Jurkat, Clone E6-1 (cell line): ENCODE data around the gene RNF44.

ENCODE experiments used
- DNase-seq: peaks from one replicate; pipeline ENCODE4 v3.0.0-alpha.2; 2011; ENCODE audit warnings: low read depth, low spot score
- H3K4me3 ChIP-seq: 2 replicates; pipeline ENCODE4 v1.5.1; 2011; ENCODE audit warnings: mild to moderate bottlenecking, low read length, control low read depth, moderate library complexity

The RNF44 gene

GRCh38 chr5:176527246-176528222 is 9.7 kb downstream of the RNF44 start:
- DNase-seq = no peak
- no peak overlapping the region for H3K4me3 ChIP-seq

GRCh38 chr5:176526462-176526861 is 10.7 kb downstream of the RNF44 start:
- no peak overlapping the region for H3K4me3 ChIP-seq
- no peak for DNase-seq

GRCh38 chr5:176525677-176526076 is 11.5 kb downstream of the RNF44 start:
- H3K4me3 ChIP-seq = no peak overlapping the region
- DNase-seq = no peak

- no peak for DNase-seq
- H3K4me3 ChIP-seq = no peak overlapping the region
Measured at GRCh38 chr5:176524987-176525386, 12.2 kb downstream of the RNF44 start.

- no peak overlapping the region for H3K4me3 ChIP-seq
- DNase-seq = no peak
Measured at GRCh38 chr5:176524138-176524537, 13.1 kb downstream of the RNF44 start.

- no peak for DNase-seq
- H3K4me3 ChIP-seq = no peak overlapping the region
Measured at GRCh38 chr5:176521699-176522263, 15.4 kb downstream of the RNF44 start.

GRCh38 chr5:176521286-176521685 is 15.9 kb downstream of the RNF44 start:
- no peak for DNase-seq
- H3K4me3 ChIP-seq = no peak overlapping the region

GRCh38 chr5:176519810-176520720 is 17.1 kb downstream of the RNF44 start:
- no peak for DNase-seq
- H3K4me3 ChIP-seq = no peak overlapping the region

- no peak overlapping the region for H3K4me3 ChIP-seq
- DNase-seq = no peak
Measured at GRCh38 chr5:176517053-176517661, 20.0 kb downstream of the RNF44 start.

- no peak overlapping the region for H3K4me3 ChIP-seq
Measured at GRCh38 chr5:176515396-176515795, 21.8 kb downstream of the RNF44 start.

GRCh38 chr5:176514244-176514950 is 22.8 kb downstream of the RNF44 start:
- H3K4me3 ChIP-seq = no peak overlapping the region
- DNase-seq = no peak

More at GRCh38 chr5:176515396-176515795, 21.8 kb downstream of the RNF44 start:
- DNase-seq = no peak

- no peak for DNase-seq
- no peak overlapping the region for H3K4me3 ChIP-seq
Measured at GRCh38 chr5:176513788-176514187, 23.4 kb downstream of the RNF44 start.

- DNase-seq = no peak
- no peak overlapping the region for H3K4me3 ChIP-seq
Measured at GRCh38 chr5:176508603-176509002, 28.6 kb downstream of the RNF44 start.

GRCh38 chr5:176507911-176508310 is 29.3 kb downstream of the RNF44 start:
- DNase-seq = no peak
- no peak overlapping the region for H3K4me3 ChIP-seq

GRCh38 chr5:176503496-176503895 is 33.7 kb downstream of the RNF44 start:
- DNase-seq = no peak
- no peak overlapping the region for H3K4me3 ChIP-seq

GRCh38 chr5:176501333-176501732 is 35.9 kb downstream of the RNF44 start:
- no peak overlapping the region for H3K4me3 ChIP-seq
- no peak for DNase-seq

- no peak overlapping the region for H3K4me3 ChIP-seq
- DNase-seq = no peak
Measured at GRCh38 chr5:176500511-176500910, 36.7 kb downstream of the RNF44 start.

GRCh38 chr5:176499273-176499672 is 37.9 kb downstream of the RNF44 start:
- no peak for DNase-seq
- H3K4me3 ChIP-seq = no peak overlapping the region

GRCh38 chr5:176497852-176498251 is 39.4 kb downstream of the RNF44 start:
- no peak overlapping the region for H3K4me3 ChIP-seq
- DNase-seq = no peak
